Measurements from ENCODE around the gene CSNK2A3.

The CSNK2A3 gene

DNA sequence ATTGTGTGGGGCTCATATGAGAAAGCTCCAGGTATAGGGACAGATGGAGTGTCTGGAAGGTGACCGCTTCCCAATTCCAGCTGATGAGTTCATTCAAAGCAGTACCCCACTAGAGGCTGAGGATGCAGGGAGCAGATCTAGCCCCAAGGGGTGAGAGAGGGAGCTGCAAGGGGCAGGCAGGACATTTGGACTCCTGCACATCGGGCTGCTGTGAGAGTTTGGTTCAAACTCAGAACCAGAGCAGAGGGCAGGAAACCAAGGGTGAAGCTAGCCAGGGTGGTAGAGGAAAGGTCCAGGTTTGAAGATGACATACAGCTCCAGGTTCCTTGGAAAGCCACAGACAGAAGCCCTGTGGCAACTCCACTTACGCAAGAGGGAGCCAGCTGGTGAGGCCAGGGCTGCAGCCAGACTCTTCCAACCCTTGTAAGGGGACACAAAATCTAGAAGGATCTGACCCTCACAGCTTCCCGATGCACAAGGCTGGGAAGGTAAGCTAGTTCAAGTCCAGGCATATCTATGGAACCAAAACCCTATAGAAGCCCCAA is 1.9 kb downstream of the CSNK2A3 start:
- FAIRE-seq (no peak), DNase-seq (ENCODE audit: insufficient read length) (no peak)
- no peak for TF ChIP-seq POLR2A (IDR thresholded peaks at IDR 0.05; ENCODE audit: low read depth, low read length)
- TF ChIP-seq POLR2AphosphoS5 (IDR thresholded peaks at IDR 0.05; ENCODE audit: low read depth, low read length), result no peak
- TF ChIP-seq TAF1 (IDR thresholded peaks at IDR 0.05; ENCODE audit: borderline replicate concordance, low read depth, low read length), result no peak

DNA sequence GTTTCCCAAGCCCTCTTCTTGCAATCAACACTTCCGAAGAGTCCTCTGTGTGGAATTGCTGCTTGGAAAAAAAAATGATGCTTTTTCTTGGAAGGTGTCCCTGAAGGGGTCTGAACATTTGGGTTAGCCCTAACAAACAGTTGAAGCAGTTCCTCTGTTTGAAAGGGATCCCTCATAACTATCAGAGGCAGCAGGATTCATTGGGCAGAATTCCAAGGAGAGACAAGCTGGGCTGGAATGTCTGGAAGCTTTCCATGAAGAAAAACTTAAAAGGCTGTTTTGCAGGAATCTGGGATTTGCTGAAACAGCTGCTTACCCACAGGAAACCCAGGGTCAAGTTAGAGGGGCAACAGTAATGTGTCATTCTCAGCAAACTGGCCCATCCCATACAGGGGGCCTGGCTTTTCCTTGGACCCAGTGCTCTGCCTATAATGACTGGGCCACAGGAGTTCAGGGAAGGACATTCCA is 3.1 kb downstream of the CSNK2A3 start:
- no peak for DNase-seq (ENCODE audit: insufficient read length)
- TF ChIP-seq TAF1 (IDR thresholded peaks at IDR 0.05; ENCODE audit: borderline replicate concordance, low read depth, low read length), result no peak
- no peak for FAIRE-seq

DNA sequence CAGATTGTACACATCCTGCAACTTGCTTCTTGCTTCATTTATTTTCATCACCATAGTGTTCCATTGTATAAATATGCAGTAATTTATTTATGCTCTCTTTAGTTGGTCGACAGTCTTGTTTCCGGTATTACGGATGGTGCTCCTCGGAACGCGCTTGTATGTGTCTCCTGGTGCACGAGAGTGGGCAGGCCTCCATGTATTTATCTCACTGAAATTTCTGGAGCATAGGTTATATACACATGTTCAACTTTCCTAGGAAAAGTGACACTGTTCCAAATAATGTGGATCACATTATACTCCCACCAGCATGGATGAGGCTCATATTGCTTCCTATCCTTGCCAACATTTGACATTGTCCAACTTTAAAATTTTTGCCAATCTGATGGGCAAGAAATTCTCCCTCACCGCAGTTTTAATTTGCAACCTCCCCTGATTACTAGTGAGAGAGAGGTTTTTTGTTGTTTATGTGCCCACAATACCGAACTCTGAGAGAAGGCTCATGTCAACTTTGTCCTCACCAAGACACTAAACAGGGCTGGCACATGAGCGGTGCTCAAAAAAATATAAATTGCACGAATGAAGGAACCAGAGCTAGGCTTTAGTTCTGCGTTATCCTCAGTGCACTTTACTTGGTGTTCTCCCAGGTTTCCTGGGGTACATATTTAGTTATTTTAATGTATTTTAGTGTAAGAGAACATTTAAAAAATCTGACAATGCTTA is 3.8 kb downstream of the CSNK2A3 start:
- no peak for TF ChIP-seq POLR2A (IDR thresholded peaks at IDR 0.05; ENCODE audit: low read depth, low read length)
- TF ChIP-seq TAF1 (IDR thresholded peaks at IDR 0.05; ENCODE audit: borderline replicate concordance, low read depth, low read length), result no peak
- no peak for TF ChIP-seq POLR2AphosphoS5 (IDR thresholded peaks at IDR 0.05; ENCODE audit: low read depth, low read length)
- DNase-seq (ENCODE audit: insufficient read length) (no peak), FAIRE-seq (no peak)

DNA sequence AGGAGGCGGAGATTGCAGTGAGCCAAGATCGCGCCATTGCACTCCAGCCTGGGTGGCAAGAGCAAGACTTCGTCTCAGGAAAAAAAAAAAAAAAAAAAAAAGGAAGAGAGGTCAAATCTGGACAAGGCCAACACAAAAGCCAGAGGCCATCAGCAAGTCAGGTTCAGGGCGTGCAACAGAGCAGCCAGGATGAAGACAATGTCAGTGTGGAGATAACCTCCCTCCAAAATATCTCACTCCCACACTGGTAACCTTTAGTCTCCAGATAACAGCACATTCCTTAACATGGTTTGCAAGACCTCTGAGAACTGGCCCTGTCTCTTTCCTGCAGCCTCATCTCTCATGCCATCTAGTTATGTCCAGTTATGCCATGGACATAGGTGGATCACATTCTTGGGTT is 4.7 kb downstream of the CSNK2A3 start:
- FAIRE-seq (no peak), DNase-seq (ENCODE audit: insufficient read length) (no peak)
- TF ChIP-seq TAF1 (IDR thresholded peaks at IDR 0.05; ENCODE audit: borderline replicate concordance, low read depth, low read length) (no peak), POLR2A (IDR thresholded peaks at IDR 0.05; ENCODE audit: low read depth, low read length) (no peak), POLR2AphosphoS5 (IDR thresholded peaks at IDR 0.05; ENCODE audit: low read depth, low read length) (no peak)

DNA sequence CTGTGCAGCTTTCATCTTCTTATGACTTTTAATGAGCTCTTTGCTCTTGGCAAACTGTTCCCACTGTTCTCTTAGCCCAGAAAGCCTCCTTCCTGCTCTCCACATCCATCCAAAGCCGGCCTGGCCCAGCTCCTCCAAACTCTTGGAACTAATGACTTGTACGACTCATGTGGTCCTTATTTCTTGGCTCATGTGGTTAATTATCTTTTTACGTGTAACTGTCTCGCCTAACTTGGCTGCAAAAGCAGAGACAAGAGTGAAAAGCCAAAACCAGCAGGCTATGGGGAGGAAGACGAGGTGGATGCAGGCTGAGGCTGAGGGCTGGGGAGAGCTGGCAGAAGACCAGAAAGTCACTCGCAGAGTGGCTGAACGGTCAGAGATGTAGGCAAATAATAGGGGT is 5.5 kb downstream of the CSNK2A3 start:
- DNase-seq (ENCODE audit: insufficient read length), result no peak
- no peak for TF ChIP-seq POLR2A (IDR thresholded peaks at IDR 0.05; ENCODE audit: low read depth, low read length)
- no peak for TF ChIP-seq TAF1 (IDR thresholded peaks at IDR 0.05; ENCODE audit: borderline replicate concordance, low read depth, low read length)
- no peak for TF ChIP-seq POLR2AphosphoS5 (IDR thresholded peaks at IDR 0.05; ENCODE audit: low read depth, low read length)
- no peak for FAIRE-seq

DNA sequence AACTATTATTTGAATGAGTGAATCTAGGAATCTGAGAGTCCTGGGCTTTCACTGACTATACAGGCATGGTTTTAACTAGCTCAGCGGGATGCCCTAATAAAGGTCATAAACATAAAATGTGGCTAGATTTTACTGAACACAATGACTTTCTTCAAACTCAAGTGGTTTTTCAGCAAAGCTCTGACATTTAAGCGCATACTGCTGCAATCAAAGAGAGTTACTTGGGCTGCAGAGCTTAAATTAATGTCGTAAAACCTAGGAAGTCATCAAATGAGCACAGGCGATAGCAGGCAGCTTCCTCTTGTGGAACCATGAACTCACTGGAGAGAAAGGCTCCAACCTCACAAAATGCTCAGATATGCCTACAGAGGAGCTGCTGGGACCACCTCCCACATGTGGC is 6.7 kb downstream of the CSNK2A3 start:
- FAIRE-seq, result no peak
- no peak for DNase-seq (ENCODE audit: insufficient read length)
- TF ChIP-seq TAF1 (IDR thresholded peaks at IDR 0.05; ENCODE audit: borderline replicate concordance, low read depth, low read length), result no peak
- TF ChIP-seq POLR2AphosphoS5 (IDR thresholded peaks at IDR 0.05; ENCODE audit: low read depth, low read length), result no peak
- TF ChIP-seq POLR2A (IDR thresholded peaks at IDR 0.05; ENCODE audit: low read depth, low read length), result no peak

DNA sequence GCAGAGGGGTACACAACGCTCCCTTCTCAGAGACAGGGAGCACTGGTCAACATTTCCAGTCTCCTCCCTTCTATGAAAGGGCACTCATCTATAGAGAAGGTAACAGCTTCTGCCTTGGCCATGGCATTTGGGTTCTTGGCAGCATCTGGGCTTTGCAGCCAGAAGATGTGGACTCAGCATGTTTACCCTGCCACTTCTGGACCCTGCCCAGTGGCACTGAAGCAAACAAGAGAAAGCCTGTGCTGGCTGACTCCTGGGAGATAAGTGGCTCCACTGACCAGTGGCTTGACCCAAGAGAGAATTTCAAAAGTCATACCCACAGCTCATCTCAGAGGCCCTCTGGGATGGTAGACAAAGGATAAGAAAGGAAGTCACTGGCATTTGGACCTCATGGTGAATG is 8.0 kb downstream of the CSNK2A3 start:
- DNase-seq (ENCODE audit: insufficient read length) (no peak), FAIRE-seq (no peak)
- TF ChIP-seq POLR2AphosphoS5 (IDR thresholded peaks at IDR 0.05; ENCODE audit: low read depth, low read length) (no peak), POLR2A (IDR thresholded peaks at IDR 0.05; ENCODE audit: low read depth, low read length) (no peak), TAF1 (IDR thresholded peaks at IDR 0.05; ENCODE audit: borderline replicate concordance, low read depth, low read length) (no peak)

DNA sequence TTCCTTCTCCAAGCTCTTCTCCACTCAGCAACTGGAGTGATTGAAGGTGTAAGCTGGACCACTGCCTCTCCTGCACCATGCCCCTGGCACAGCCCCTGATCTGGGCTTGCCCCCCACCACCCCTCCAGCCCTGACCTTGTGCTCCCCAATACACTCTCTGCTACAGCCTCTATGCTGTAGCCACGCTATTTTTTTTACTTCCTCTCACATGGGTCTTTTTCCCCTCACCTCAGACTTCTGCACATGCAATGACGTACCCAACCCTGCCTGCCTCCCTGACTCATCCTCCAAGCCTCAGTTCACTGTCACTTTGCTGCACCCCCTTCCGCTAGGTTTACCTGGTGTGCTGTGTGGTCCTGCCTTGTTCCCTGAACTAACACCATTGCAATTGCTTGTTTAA is 9.0 kb downstream of the CSNK2A3 start:
- no peak for TF ChIP-seq POLR2A (IDR thresholded peaks at IDR 0.05; ENCODE audit: low read depth, low read length)
- no peak for TF ChIP-seq TAF1 (IDR thresholded peaks at IDR 0.05; ENCODE audit: borderline replicate concordance, low read depth, low read length)
- no peak for TF ChIP-seq POLR2AphosphoS5 (IDR thresholded peaks at IDR 0.05; ENCODE audit: low read depth, low read length)
- DNase-seq (ENCODE audit: insufficient read length), result no peak
- FAIRE-seq, result no peak

DNA sequence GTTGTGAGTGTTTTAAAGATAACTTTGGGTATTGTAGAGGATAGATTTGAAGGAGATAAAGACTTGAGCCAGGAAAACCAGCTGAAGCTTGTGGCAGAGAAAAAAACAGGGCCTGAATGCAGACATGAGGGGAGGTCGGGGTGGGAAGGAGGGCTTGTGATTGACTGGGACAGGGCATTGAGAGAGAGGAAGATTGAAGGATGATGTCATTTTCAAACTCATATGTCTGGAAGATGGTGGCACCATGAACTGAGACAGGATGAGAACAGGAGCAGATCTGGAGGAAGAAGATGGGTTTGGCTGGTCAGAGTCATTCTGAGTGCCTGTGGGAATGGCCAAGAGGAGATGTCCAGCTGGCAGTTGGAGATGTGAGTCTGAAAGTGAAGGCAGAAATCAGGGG is 14.7 kb downstream of the CSNK2A3 start:
- FAIRE-seq, result no peak
- TF ChIP-seq POLR2AphosphoS5 (IDR thresholded peaks at IDR 0.05; ENCODE audit: low read depth, low read length), result no peak
- no peak for TF ChIP-seq POLR2A (IDR thresholded peaks at IDR 0.05; ENCODE audit: low read depth, low read length)
- TF ChIP-seq TAF1 (IDR thresholded peaks at IDR 0.05; ENCODE audit: borderline replicate concordance, low read depth, low read length), result no peak
- no peak for DNase-seq (ENCODE audit: insufficient read length)

DNA sequence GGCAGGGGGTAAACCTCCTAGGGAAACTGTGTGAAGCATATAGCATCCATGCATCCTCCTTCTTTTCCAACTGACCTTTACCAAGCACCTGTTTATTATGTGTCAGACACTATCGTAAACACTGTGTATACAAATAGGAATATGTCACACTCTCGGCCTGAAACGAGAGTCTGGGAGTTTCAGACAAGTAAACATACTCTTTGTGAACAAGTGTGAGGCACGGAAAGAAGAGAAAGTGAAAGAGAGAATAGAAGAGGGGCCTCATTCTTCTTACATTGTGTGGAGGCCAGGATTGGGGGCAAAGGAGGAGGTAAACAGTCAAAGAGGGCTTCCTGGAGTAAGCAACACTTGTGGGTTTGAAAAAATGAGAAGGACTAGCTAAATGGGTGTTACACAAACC is 16.4 kb downstream of the CSNK2A3 start:
- TF ChIP-seq TAF1 (IDR thresholded peaks at IDR 0.05; ENCODE audit: borderline replicate concordance, low read depth, low read length) (no peak), POLR2A (IDR thresholded peaks at IDR 0.05; ENCODE audit: low read depth, low read length) (no peak), POLR2AphosphoS5 (IDR thresholded peaks at IDR 0.05; ENCODE audit: low read depth, low read length) (no peak)
- FAIRE-seq, result no peak

DNA sequence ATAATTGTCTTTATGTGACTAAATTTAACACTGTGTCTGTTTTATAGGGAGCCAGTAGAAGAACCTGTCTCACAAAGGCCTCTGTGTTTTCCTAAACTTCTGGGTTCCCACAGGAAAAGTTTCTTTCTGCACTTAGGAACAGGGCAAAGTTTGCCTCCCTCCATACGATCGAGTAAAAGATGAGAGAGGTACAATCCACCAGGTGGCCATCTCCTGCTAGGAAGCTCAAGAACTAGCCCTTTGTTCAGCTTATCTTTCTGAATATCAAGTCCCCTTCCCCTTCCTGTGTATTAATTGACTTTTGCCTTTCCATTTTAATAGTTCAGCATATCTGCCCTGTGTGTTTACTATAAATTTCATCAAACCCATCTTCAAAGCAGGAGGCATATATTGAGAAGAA is 18.0 kb downstream of the CSNK2A3 start:
- no peak for FAIRE-seq
- no peak for DNase-seq (ENCODE audit: insufficient read length)
- TF ChIP-seq POLR2A (IDR thresholded peaks at IDR 0.05; ENCODE audit: low read depth, low read length) (no peak), TAF1 (IDR thresholded peaks at IDR 0.05; ENCODE audit: borderline replicate concordance, low read depth, low read length) (no peak), POLR2AphosphoS5 (IDR thresholded peaks at IDR 0.05; ENCODE audit: low read depth, low read length) (no peak)

More for the DNA sequence above, 16.4 kb downstream of the CSNK2A3 start:
- no peak for DNase-seq (ENCODE audit: insufficient read length)

DNA sequence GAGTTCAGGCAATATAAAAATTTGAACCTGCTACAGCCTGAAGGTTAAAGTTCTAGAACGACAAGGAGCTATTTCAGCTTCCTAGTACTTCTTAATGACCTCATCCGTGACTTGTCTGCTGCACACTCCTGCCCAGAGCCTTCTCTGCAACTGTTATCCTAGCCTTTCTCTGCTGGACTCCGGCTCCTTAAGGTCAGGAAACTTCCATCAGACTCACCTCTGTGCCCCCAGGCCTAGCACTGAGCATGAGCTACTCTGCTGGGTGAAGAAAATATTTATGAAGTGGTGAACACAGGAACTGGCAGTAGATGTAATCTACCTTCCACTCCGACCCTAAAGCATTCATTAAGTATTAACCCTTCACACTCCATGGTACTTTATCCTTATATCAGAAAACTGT is 18.4 kb downstream of the CSNK2A3 start:
- no peak for FAIRE-seq
- no peak for TF ChIP-seq TAF1 (IDR thresholded peaks at IDR 0.05; ENCODE audit: borderline replicate concordance, low read depth, low read length)
- TF ChIP-seq POLR2A (IDR thresholded peaks at IDR 0.05; ENCODE audit: low read depth, low read length), result no peak
- no peak for TF ChIP-seq POLR2AphosphoS5 (IDR thresholded peaks at IDR 0.05; ENCODE audit: low read depth, low read length)

More for the DNA sequence above, 18.4 kb downstream of the CSNK2A3 start:
- DNase-seq (ENCODE audit: insufficient read length), result no peak

All from GM12892 (cell line).